GM23248 (cell line): ENCODE results near the gene RBBP8NL.

ENCODE experiments used
- EZH2 ChIP-seq: fragments of 200-600 bp; sonication (generic); IDR thresholded peaks from 2 replicates; pipeline ENCODE4 v1.6.1; 2018; ENCODE audit warnings: antibody characterized with exemption, mild to moderate bottlenecking; ENCODE audit not compliant: insufficient read depth, poor library complexity, severe bottlenecking
- EZH2phosphoT487 ChIP-seq: fragments of 200-600 bp; sonication (generic); IDR thresholded peaks from 2 replicates; pipeline ENCODE4 v1.6.1; 2018; ENCODE audit warnings: antibody characterized with exemption, moderate library complexity, mild to moderate bottlenecking, low read depth; ENCODE audit not compliant: insufficient read depth

DNA sequence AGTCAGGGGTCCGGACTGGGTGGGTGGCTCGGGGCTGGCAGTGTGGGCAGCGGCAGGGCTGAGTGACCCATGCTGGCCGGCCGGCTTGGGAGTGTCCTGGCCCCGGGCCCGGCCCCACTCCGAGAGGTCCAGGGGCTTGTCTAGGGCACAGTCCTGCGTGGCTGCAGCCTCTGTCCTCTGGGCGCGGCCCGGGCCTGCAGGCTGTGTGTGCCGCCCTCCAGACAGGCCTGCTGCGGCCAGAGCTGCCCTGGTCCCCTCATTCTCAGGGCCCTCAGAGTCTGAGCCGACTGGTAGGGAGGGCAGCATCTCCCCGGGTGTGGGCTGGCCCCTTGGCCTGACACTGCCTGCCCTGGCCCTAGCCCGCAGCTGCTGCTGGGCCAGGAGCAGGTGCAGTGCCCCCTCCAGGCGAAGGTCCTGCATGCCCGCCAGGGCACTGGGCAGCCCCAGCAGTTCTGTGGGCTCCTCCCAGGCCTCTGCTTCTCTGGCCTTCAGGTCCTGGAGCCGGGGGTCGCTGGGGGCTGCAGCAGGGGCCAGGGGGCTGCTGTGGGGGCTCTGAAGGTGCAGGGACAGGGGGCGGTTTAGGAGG, 13.3 kb downstream of the RBBP8NL start:
- TF ChIP-seq EZH2 (no peak), EZH2phosphoT487 (no peak)
